Hepatocyte (in vitro differentiated cells): ENCODE data around the gene FGF8.

Experiments
- EZH2 ChIP-seq: fragments of 200-600 bp; sonication (generic); IDR thresholded peaks from 2 replicates; pipeline ENCODE4 v1.6.1; 2016; ENCODE audit warnings: antibody characterized with exemption, mild to moderate bottlenecking, borderline replicate concordance
- EZH2phosphoT487 ChIP-seq: fragments of 200-600 bp; sonication (generic); IDR thresholded peaks from one replicate; pipeline ENCODE4 v1.6.1; 2018; ENCODE audit warnings: antibody characterized with exemption, mild to moderate bottlenecking, low read depth, moderate library complexity; ENCODE audit not compliant: unreplicated experiment, severe bottlenecking
- TF ChIP-seq, protein P1 (sequence below): fragments of 200-600 bp; sonication (generic); IDR thresholded peaks from 2 replicates; pipeline ENCODE4 v1.5.1; 2016; ENCODE audit warnings: antibody characterized with exemption, mild to moderate bottlenecking; ENCODE audit not compliant: poor library complexity

- TF ChIP-seq, protein P1, sequence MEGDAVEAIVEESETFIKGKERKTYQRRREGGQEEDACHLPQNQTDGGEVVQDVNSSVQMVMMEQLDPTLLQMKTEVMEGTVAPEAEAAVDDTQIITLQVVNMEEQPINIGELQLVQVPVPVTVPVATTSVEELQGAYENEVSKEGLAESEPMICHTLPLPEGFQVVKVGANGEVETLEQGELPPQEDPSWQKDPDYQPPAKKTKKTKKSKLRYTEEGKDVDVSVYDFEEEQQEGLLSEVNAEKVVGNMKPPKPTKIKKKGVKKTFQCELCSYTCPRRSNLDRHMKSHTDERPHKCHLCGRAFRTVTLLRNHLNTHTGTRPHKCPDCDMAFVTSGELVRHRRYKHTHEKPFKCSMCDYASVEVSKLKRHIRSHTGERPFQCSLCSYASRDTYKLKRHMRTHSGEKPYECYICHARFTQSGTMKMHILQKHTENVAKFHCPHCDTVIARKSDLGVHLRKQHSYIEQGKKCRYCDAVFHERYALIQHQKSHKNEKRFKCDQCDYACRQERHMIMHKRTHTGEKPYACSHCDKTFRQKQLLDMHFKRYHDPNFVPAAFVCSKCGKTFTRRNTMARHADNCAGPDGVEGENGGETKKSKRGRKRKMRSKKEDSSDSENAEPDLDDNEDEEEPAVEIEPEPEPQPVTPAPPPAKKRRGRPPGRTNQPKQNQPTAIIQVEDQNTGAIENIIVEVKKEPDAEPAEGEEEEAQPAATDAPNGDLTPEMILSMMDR = no peak
- no peak for TF ChIP-seq EZH2
- no peak for TF ChIP-seq EZH2phosphoT487
Measured at GRCh38 chr10:101773923-101774588, 1.9 kb downstream of the FGF8 start.
